Ovary (tissue), 3 donors: ENCODE measurements around the gene DNAH9.

Experiments
- POLR2A ChIP-seq: fragments of 450-650 bp; IDR thresholded peaks from one replicate; pipeline ENCODE4 v1.6.1; 2017; ENCODE audit warnings: antibody characterized with exemption, mild to moderate bottlenecking, moderate library complexity
- TF ChIP-seq, protein P1 (sequence below), 3 donors: fragments of 450-650 bp in 2 of 3; fragments of 200-600 bp in 1 of 3; IDR thresholded peaks; one replicate each; pipeline versions ENCODE4 v1.5.1 to v1.8.0; 2016 to 2022; ENCODE audit warnings: antibody characterized with exemption in 3 of 3, mild to moderate bottlenecking in 1 of 3
- donor health status: DM: no; HTN: no; CAD: no.

- TF ChIP-seq POLR2A, result no peak
- TF ChIP-seq, protein P1, sequence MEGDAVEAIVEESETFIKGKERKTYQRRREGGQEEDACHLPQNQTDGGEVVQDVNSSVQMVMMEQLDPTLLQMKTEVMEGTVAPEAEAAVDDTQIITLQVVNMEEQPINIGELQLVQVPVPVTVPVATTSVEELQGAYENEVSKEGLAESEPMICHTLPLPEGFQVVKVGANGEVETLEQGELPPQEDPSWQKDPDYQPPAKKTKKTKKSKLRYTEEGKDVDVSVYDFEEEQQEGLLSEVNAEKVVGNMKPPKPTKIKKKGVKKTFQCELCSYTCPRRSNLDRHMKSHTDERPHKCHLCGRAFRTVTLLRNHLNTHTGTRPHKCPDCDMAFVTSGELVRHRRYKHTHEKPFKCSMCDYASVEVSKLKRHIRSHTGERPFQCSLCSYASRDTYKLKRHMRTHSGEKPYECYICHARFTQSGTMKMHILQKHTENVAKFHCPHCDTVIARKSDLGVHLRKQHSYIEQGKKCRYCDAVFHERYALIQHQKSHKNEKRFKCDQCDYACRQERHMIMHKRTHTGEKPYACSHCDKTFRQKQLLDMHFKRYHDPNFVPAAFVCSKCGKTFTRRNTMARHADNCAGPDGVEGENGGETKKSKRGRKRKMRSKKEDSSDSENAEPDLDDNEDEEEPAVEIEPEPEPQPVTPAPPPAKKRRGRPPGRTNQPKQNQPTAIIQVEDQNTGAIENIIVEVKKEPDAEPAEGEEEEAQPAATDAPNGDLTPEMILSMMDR (IDR thresholded peaks at IDR 0.05), result no peak
Observed at GRCh38 chr17:11832401-11833137, 234.3 kb downstream of the DNAH9 start.
